Neural cell (in vitro differentiated cells): ENCODE results near the gene BCS1L. TPM values are rescaled to one million over a fixed set of nuclear protein-coding genes. Genes with fewer than 3 reads are reported as not detected.

Experiments
- H2AFZ ChIP-seq: fragments of 200-600, 300-800 bp; sonication (generic), shearing (Covaris generic); 2 replicates; pipeline ENCODE4 v1.6.0; 2014; ENCODE audit warnings: low read depth, mild to moderate bottlenecking, antibody characterized with exemption, low read length, moderate library complexity
- H3F3A ChIP-seq: fragments of 200-600 bp; shearing (Covaris generic); 2 replicates; pipeline ENCODE4 v1.6.1; 2016; ENCODE audit warnings: mild to moderate bottlenecking, moderate library complexity, mixed read lengths, antibody characterized with exemption, low read length; ENCODE audit not compliant: insufficient read depth, poor library complexity, severe bottlenecking
- H3K27ac ChIP-seq: fragments of 200-600, 300-800 bp; sonication (generic), shearing (Covaris generic); 2 replicates; pipeline ENCODE4 v1.5.1; 2014; ENCODE audit warnings: mild to moderate bottlenecking, low read length, moderate library complexity
- H3K27me3 ChIP-seq: fragments of 300-800, 200-600 bp; sonication (generic), shearing (Covaris generic); 2 replicates; pipeline ENCODE4 v1.6.0; 2014; ENCODE audit warnings: mild to moderate bottlenecking, low read depth, low read length, moderate library complexity; ENCODE audit not compliant: insufficient read depth
- H3K36me3 ChIP-seq: fragments of 300-800, 200-600 bp; sonication (generic), shearing (Covaris generic); 2 replicates; pipeline ENCODE4 v1.5.1; 2014; ENCODE audit warnings: mild to moderate bottlenecking, antibody characterized with exemption, low read length, moderate library complexity; ENCODE audit not compliant: insufficient read depth
- H3K4me2 ChIP-seq: fragments of 300-800, 200-600 bp; sonication (generic), shearing (Covaris generic); 2 replicates; pipeline ENCODE4 v1.6.0; 2014; ENCODE audit warnings: mild to moderate bottlenecking, low read length
- H3K4me3 ChIP-seq: fragments of 300-800, 200-600 bp; sonication (generic), shearing (Covaris generic); 2 replicates; pipeline ENCODE4 v1.5.1; 2014; ENCODE audit warnings: mild to moderate bottlenecking, low read length, moderate library complexity
- H3K79me2 ChIP-seq: fragments of 200-600 bp; shearing (Covaris generic); replicated peaks from 2 replicates; pipeline ENCODE4 v1.6.0; 2014; ENCODE audit warnings: mild to moderate bottlenecking, low read length, moderate library complexity; ENCODE audit not compliant: insufficient read depth
- H3K9ac ChIP-seq: fragments of 300-800, 200-600 bp; sonication (generic), shearing (Covaris generic); 2 replicates; pipeline ENCODE4 v1.6.1; 2016; ENCODE audit warnings: mild to moderate bottlenecking, low read length, mixed read lengths
- H3K9me2 ChIP-seq: fragments of 200-600 bp; shearing (Covaris generic); 2 replicates; pipeline ENCODE4 v1.6.1; 2016; ENCODE audit warnings: mild to moderate bottlenecking, low read length, mixed read lengths; ENCODE audit not compliant: insufficient read depth
- H3K9me3 ChIP-seq: fragments of 200-600, 300-800 bp; sonication (generic), shearing (Covaris generic); 2 replicates; pipeline ENCODE4 v1.6.1; 2016; ENCODE audit warnings: mild to moderate bottlenecking, mixed run types, low read length, moderate library complexity, mixed read lengths
- H4K20me1 ChIP-seq: fragments of 200-600 bp; shearing (Covaris generic); 2 replicates; pipeline ENCODE4 v1.6.1; 2016; ENCODE audit warnings: mild to moderate bottlenecking, mixed run types; ENCODE audit not compliant: insufficient read depth
- EP300 ChIP-seq: fragments of 450-650 bp; conservative IDR thresholded peaks from 2 replicates; pipeline ENCODE4 v1.6.1; 2014; ENCODE audit warnings: antibody characterized with exemption, mild to moderate bottlenecking, moderate library complexity; ENCODE audit not compliant: poor library complexity, severe bottlenecking
- EZH2 ChIP-seq: fragments of 200-600, 300-800 bp; shearing (Covaris generic), sonication (generic); IDR thresholded peaks from 2 replicates; pipeline ENCODE4 v1.6.1; 2014; ENCODE audit warnings: antibody characterized with exemption, low read length, borderline replicate concordance, mild to moderate bottlenecking; ENCODE audit not compliant: insufficient read depth, poor library complexity, severe bottlenecking
- MXI1 ChIP-seq: fragments of 450-650 bp; conservative IDR thresholded peaks from 2 replicates; pipeline ENCODE4 v1.6.1; 2014; ENCODE audit warnings: antibody characterized with exemption, mild to moderate bottlenecking; ENCODE audit not compliant: poor library complexity, severe bottlenecking
- POLR2AphosphoS5 ChIP-seq: IDR thresholded peaks from 2 replicates; pipeline ENCODE4 v1.6.1; 2012
- RAD21 ChIP-seq: fragments of 450-650 bp; conservative IDR thresholded peaks from 2 replicates; pipeline ENCODE4 v1.6.1; 2014; ENCODE audit warnings: antibody characterized with exemption, mild to moderate bottlenecking, moderate library complexity
- SMC3 ChIP-seq: fragments of 450-650 bp; conservative IDR thresholded peaks from 2 replicates; pipeline ENCODE4 v1.6.1; 2014; ENCODE audit warnings: antibody characterized with exemption, mild to moderate bottlenecking, moderate library complexity; ENCODE audit not compliant: poor library complexity
- TAF1 ChIP-seq: IDR thresholded peaks from 2 replicates; pipeline ENCODE4 v1.6.1; 2012; ENCODE audit warnings: low read depth
- polyA plus RNA-seq: library from polyadenylated mRNA; depleted of rRNA; stranded (reverse); fragments of >200 nt; gene quantifications from 2 replicates; pipeline ENCODE4 v1.2.3, GENCODE V29; 2014
- TF ChIP-seq, protein P1 (sequence below): IDR thresholded peaks from 2 replicates; pipeline ENCODE4 v1.6.1; 2012; ENCODE audit warnings: borderline replicate concordance
- TF ChIP-seq, protein P2 (sequence below): fragments of 450-650 bp; IDR thresholded peaks from 2 replicates; pipeline ENCODE4 v1.5.1; 2014; ENCODE audit warnings: antibody characterized with exemption, mild to moderate bottlenecking, moderate library complexity; ENCODE audit not compliant: poor library complexity, severe bottlenecking

Gene BCS1L
- polyA plus RNA-seq, 1 donor from 2014 or later: 75.8 TPM

DNA sequence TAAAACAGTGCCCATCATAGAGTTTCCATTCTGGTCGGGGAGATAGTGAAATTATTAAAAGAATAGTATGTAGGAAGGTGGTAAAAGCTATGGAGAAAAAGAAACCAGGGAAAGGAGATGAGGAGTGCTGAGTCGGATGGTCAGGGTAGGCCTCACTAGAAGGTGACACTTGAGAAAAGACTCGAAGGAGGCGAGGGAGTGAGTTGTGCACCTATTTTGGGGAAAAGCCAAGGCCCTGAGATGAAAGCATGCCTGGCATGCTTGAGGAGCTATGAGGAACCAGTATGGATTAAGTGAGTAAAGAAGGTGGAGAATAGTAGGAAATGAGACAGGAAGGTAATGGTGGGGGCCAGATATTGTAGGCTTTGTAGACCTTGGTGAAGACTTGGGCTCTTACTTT is 43.9 kb downstream of the BCS1L start:
- Histone ChIP-seq H3K9ac (no peak overlapping the region), H3F3A (no peaks in the 10 kb centered on the region), H3K9me3 (no peaks in the 10 kb centered on the region), H3K27me3 (no peaks in the 10 kb centered on the region), H3K9me2 (no peaks in the 10 kb centered on the region), H3K27ac (no peak overlapping the region), H4K20me1 (no peaks in the 10 kb centered on the region), H3K36me3 (no peaks in the 10 kb centered on the region), H2AFZ (no peak overlapping the region), H3K4me3 (no peak overlapping the region), H3K4me2 (no peak overlapping the region), H3K79me2 (no peaks in the 10 kb centered on the region)
- TF ChIP-seq EZH2 (no peak), TAF1 (no peak), RAD21 (no peak), POLR2AphosphoS5 (no peak), MXI1 (no peak), SMC3 (no peak)
- TF ChIP-seq, protein P1, sequence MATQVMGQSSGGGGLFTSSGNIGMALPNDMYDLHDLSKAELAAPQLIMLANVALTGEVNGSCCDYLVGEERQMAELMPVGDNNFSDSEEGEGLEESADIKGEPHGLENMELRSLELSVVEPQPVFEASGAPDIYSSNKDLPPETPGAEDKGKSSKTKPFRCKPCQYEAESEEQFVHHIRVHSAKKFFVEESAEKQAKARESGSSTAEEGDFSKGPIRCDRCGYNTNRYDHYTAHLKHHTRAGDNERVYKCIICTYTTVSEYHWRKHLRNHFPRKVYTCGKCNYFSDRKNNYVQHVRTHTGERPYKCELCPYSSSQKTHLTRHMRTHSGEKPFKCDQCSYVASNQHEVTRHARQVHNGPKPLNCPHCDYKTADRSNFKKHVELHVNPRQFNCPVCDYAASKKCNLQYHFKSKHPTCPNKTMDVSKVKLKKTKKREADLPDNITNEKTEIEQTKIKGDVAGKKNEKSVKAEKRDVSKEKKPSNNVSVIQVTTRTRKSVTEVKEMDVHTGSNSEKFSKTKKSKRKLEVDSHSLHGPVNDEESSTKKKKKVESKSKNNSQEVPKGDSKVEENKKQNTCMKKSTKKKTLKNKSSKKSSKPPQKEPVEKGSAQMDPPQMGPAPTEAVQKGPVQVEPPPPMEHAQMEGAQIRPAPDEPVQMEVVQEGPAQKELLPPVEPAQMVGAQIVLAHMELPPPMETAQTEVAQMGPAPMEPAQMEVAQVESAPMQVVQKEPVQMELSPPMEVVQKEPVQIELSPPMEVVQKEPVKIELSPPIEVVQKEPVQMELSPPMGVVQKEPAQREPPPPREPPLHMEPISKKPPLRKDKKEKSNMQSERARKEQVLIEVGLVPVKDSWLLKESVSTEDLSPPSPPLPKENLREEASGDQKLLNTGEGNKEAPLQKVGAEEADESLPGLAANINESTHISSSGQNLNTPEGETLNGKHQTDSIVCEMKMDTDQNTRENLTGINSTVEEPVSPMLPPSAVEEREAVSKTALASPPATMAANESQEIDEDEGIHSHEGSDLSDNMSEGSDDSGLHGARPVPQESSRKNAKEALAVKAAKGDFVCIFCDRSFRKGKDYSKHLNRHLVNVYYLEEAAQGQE: no peak

DNA sequence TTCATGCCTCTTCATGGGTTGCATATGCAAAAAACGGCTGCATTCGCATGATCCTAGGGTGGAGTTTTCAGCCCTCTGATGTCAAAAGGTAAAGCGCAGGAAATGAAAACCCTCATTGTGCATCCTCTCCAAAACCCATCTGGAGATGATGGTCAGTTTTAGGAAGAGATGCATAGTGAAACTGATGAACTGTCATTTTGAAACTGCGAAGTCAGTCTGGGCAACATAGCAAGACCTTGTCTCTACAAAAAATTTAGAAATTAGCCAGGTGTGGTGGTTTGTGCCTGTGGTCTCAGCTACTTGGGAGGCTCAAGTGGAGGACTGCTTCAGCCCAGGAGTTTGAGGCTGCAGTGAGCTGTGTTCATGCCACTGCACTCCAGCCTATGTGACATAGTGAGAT is 48.6 kb downstream of the BCS1L start:
- H3K27ac ChIP-seq: no peak overlapping the region
- H3K36me3 ChIP-seq: no peaks in the 10 kb centered on the region
- H3K79me2 ChIP-seq: peaks cover 14% of the 10 kb centered on the region
- H3K9ac ChIP-seq: no peak overlapping the region
- H3K9me2 ChIP-seq: no peaks in the 10 kb centered on the region
- no peaks in the 10 kb centered on the region for H3K9me3 ChIP-seq
- H2AFZ ChIP-seq: no peak overlapping the region
- H3K4me3 ChIP-seq: no peak overlapping the region
- no peaks in the 10 kb centered on the region for H4K20me1 ChIP-seq
- H3K27me3 ChIP-seq: no peaks in the 10 kb centered on the region
- H3F3A ChIP-seq: no peaks in the 10 kb centered on the region
- H3K4me2 ChIP-seq: no peak overlapping the region
- TF ChIP-seq SMC3: no peak
- TF ChIP-seq EP300: no peak
- TF ChIP-seq, protein P1: no peak
- no peak for TF ChIP-seq MXI1
- TF ChIP-seq TAF1: no peak
- no peak for TF ChIP-seq RAD21
- no peak for TF ChIP-seq POLR2AphosphoS5
- TF ChIP-seq EZH2: no peak
- TF ChIP-seq, protein P2, sequence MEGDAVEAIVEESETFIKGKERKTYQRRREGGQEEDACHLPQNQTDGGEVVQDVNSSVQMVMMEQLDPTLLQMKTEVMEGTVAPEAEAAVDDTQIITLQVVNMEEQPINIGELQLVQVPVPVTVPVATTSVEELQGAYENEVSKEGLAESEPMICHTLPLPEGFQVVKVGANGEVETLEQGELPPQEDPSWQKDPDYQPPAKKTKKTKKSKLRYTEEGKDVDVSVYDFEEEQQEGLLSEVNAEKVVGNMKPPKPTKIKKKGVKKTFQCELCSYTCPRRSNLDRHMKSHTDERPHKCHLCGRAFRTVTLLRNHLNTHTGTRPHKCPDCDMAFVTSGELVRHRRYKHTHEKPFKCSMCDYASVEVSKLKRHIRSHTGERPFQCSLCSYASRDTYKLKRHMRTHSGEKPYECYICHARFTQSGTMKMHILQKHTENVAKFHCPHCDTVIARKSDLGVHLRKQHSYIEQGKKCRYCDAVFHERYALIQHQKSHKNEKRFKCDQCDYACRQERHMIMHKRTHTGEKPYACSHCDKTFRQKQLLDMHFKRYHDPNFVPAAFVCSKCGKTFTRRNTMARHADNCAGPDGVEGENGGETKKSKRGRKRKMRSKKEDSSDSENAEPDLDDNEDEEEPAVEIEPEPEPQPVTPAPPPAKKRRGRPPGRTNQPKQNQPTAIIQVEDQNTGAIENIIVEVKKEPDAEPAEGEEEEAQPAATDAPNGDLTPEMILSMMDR: no peak
